Ishikawa (cell line): ENCODE data around the gene NDUFC1.

Source experiments
- CEBPB ChIP-seq: IDR thresholded peaks from 2 replicates; pipeline ENCODE4 v1.6.1; 2012
- CREB1 ChIP-seq: IDR thresholded peaks from 2 replicates; pipeline ENCODE4 v1.6.1; 2012; ENCODE audit warnings: low read depth
- EGR1 ChIP-seq: IDR thresholded peaks from 2 replicates; pipeline ENCODE4 v1.6.1; 2012
- EP300 ChIP-seq: IDR thresholded peaks from 2 replicates; pipeline ENCODE4 v1.6.1; 2012; ENCODE audit warnings: borderline replicate concordance
- FOXM1 ChIP-seq: IDR thresholded peaks from 2 replicates; pipeline ENCODE4 v1.6.1; 2012; ENCODE audit warnings: low read depth, borderline replicate concordance
- NFIC ChIP-seq: IDR thresholded peaks from 2 replicates; pipeline ENCODE4 v1.6.1; 2012
- RAD21 ChIP-seq: IDR thresholded peaks from 2 replicates; pipeline ENCODE4 v1.6.1; 2012; ENCODE audit warnings: low read depth
- TAF1 ChIP-seq: IDR thresholded peaks from 2 replicates; pipeline ENCODE4 v1.6.1; 2012; ENCODE audit warnings: low read depth, mild to moderate bottlenecking
- TCF12 ChIP-seq: IDR thresholded peaks from 2 replicates; pipeline ENCODE4 v1.6.1; 2012; ENCODE audit warnings: low read depth
- TEAD4 ChIP-seq: IDR thresholded peaks from 2 replicates; pipeline ENCODE4 v1.6.1; 2012
- YY1 ChIP-seq: IDR thresholded peaks from 2 replicates; pipeline ENCODE4 v1.6.1; 2012; ENCODE audit warnings: low read depth
- ZBTB7A ChIP-seq: IDR thresholded peaks from 2 replicates; pipeline ENCODE4 v1.6.1; 2012; ENCODE audit warnings: low read depth
- TF ChIP-seq, protein P1 (sequence below): IDR thresholded peaks from 2 replicates; pipeline ENCODE4 v1.6.1; 2012; ENCODE audit warnings: low read depth, mild to moderate bottlenecking
- TF ChIP-seq, protein P2 (sequence below): IDR thresholded peaks from 2 replicates; pipeline ENCODE4 v1.6.1; 2012
- TF ChIP-seq, protein P3 (sequence below): IDR thresholded peaks from 2 replicates; pipeline ENCODE4 v1.6.1; 2012

The NDUFC1 gene

DNA sequence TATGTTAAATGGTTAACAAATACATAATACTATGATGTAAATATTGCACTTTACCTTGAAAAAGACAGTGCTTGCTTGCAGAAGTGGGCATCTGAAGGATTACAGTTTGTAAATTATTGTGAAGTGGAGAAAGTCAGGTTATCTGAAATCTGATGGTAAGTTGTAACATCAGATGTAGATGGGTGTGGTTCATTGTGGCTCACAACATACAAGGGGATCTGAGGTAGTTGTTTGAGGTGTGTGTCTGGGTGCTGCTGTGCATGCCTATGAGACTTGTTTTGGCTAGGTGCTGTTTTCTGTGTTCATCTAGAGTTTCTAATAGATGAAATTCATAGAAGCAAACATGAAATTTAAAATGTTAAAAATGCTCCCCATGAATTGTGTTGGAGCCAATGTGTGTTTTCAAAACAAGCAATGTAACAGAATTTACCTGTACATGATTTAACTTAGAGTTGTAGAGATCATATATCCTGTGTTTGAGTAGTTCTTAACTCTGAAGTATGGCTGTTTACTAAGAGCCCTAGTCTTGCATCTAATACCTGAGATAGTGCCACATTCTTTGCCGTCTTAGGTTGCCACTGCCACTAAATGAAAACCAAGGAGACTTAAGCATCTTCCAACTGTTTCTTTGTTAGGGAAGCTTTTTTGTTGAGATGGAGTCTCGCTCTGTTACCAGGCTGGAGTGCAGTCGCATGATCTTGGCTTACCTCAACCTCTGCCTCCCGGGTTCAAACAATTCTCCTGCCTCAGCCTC lies 11.9 kb upstream of the NDUFC1 start:
- TF ChIP-seq CEBPB = no peak
- no peak for TF ChIP-seq CREB1
- no peak for TF ChIP-seq TCF12
- no peak for TF ChIP-seq YY1
- no peak for TF ChIP-seq TEAD4
- TF ChIP-seq FOXM1 = no peak
- TF ChIP-seq, protein P1, sequence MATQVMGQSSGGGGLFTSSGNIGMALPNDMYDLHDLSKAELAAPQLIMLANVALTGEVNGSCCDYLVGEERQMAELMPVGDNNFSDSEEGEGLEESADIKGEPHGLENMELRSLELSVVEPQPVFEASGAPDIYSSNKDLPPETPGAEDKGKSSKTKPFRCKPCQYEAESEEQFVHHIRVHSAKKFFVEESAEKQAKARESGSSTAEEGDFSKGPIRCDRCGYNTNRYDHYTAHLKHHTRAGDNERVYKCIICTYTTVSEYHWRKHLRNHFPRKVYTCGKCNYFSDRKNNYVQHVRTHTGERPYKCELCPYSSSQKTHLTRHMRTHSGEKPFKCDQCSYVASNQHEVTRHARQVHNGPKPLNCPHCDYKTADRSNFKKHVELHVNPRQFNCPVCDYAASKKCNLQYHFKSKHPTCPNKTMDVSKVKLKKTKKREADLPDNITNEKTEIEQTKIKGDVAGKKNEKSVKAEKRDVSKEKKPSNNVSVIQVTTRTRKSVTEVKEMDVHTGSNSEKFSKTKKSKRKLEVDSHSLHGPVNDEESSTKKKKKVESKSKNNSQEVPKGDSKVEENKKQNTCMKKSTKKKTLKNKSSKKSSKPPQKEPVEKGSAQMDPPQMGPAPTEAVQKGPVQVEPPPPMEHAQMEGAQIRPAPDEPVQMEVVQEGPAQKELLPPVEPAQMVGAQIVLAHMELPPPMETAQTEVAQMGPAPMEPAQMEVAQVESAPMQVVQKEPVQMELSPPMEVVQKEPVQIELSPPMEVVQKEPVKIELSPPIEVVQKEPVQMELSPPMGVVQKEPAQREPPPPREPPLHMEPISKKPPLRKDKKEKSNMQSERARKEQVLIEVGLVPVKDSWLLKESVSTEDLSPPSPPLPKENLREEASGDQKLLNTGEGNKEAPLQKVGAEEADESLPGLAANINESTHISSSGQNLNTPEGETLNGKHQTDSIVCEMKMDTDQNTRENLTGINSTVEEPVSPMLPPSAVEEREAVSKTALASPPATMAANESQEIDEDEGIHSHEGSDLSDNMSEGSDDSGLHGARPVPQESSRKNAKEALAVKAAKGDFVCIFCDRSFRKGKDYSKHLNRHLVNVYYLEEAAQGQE = no peak
- no peak for TF ChIP-seq ZBTB7A
- no peak for TF ChIP-seq NFIC

GRCh38 chr4:139312552-139313332 lies 10.5 kb upstream of the NDUFC1 start:
- TF ChIP-seq FOXM1 = no peak
- TF ChIP-seq ZBTB7A = no peak
- TF ChIP-seq TCF12 = no peak
- no peak for TF ChIP-seq CEBPB
- no peak for TF ChIP-seq TAF1
- TF ChIP-seq, protein P2, sequence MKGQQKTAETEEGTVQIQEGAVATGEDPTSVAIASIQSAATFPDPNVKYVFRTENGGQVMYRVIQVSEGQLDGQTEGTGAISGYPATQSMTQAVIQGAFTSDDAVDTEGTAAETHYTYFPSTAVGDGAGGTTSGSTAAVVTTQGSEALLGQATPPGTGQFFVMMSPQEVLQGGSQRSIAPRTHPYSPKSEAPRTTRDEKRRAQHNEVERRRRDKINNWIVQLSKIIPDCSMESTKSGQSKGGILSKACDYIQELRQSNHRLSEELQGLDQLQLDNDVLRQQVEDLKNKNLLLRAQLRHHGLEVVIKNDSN = no peak
- no peak for TF ChIP-seq NFIC
- TF ChIP-seq RAD21 = no peak
- no peak for TF ChIP-seq EP300
- TF ChIP-seq TEAD4 = no peak
- TF ChIP-seq EGR1 = no peak
- TF ChIP-seq, protein P3, sequence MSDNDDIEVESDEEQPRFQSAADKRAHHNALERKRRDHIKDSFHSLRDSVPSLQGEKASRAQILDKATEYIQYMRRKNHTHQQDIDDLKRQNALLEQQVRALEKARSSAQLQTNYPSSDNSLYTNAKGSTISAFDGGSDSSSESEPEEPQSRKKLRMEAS = no peak
- TF ChIP-seq, protein P1 = no peak
- no peak for TF ChIP-seq YY1
- TF ChIP-seq CREB1 = no peak

DNA sequence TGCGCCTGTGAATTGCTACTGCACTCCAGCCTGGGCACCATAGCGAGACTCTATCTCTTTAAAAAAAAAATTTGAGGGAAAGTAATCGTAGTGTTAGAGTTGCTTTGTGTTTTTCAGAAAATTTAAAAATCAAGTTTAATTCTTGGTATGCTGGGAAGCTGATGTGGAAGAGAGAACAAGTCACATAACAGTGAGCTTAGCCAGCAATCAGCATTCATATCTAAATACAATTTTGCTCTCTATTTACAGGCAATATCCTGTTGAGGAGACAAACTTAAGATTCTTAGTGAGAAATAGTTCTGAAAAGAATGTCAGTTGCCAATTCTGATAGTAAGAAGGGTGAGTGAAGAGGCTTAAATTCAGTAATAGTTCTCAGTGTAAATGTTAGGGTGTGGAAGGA lies 9.6 kb upstream of the NDUFC1 start:
- no peak for TF ChIP-seq ZBTB7A
- no peak for TF ChIP-seq CREB1
- TF ChIP-seq EGR1 = no peak
- TF ChIP-seq, protein P2 = no peak
- TF ChIP-seq FOXM1 = no peak
- no peak for TF ChIP-seq NFIC
- no peak for TF ChIP-seq RAD21
- TF ChIP-seq, protein P3 = no peak
- no peak for TF ChIP-seq TAF1
- no peak for TF ChIP-seq EP300
- TF ChIP-seq TEAD4 = no peak
- TF ChIP-seq TCF12 = no peak
- TF ChIP-seq YY1 = no peak
- TF ChIP-seq, protein P1 = no peak
- TF ChIP-seq CEBPB = no peak

DNA sequence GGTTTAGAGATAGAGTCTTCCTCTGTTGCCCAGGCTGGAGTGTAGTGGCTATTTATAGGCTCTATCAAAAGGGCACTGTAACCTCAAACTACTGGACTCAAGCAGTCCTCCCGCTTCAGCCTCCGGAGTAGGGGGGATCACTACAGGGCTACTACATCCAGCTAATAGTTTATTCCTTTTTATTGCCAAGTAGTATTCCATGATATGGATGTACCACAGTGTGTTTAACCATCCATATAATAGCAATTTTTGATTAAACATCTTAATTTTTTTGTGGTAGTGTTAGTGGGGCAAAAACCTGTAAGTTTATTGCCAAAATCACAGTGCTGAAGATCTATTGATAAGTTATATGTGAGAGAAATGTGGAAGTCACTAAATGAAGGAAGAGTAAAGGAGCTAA lies 2.6 kb upstream of the NDUFC1 start:
- TF ChIP-seq CEBPB = no peak
- TF ChIP-seq, protein P3 = no peak
- TF ChIP-seq NFIC = no peak
- no peak for TF ChIP-seq EGR1
- TF ChIP-seq TAF1 = no peak
- no peak for TF ChIP-seq ZBTB7A
- TF ChIP-seq, protein P2 = no peak
- TF ChIP-seq EP300 = no peak
